HG02798 (cell line): ENCODE data around the gene SAMD4A.
"Not testable (repeated sequence)": the region's sequence is repeated elsewhere in the genome, so short reads cannot be mapped to it uniquely, and the experiment has no call there.

ENCODE experiments used
- ATAC-seq: cut with Tn5 transposase; IDR thresholded peaks from one replicate; pipeline ENCODE4 v1.9.1; 2021; ENCODE audit warnings: mild to moderate bottlenecking; ENCODE audit not compliant: unreplicated experiment, poor library complexity

SAMD4A gene

GRCh38 chr14:54789166-54789565 lies 222.2 kb downstream of the SAMD4A start:
- ATAC-seq, result no peak

GRCh38 chr14:54789781-54790480 lies 223.0 kb downstream of the SAMD4A start:
- ATAC-seq, result no peak

GRCh38 chr14:54791001-54791400 lies 224.1 kb downstream of the SAMD4A start:
- no peak for ATAC-seq

- no peak for ATAC-seq
Observed at GRCh38 chr14:54792288-54792687, 225.4 kb downstream of the SAMD4A start.

GRCh38 chr14:54794159-54794558 lies 227.2 kb downstream of the SAMD4A start:
- no peak for ATAC-seq

- no peak for ATAC-seq
Observed at GRCh38 chr14:54794796-54795195, 227.9 kb downstream of the SAMD4A start.

- ATAC-seq, result no peak
Observed at GRCh38 chr14:54796961-54797360, 230.0 kb downstream of the SAMD4A start.

- no peak for ATAC-seq
Observed at GRCh38 chr14:54797556-54797955, 230.6 kb downstream of the SAMD4A start.

GRCh38 chr14:54797986-54798385 lies 231.1 kb downstream of the SAMD4A start:
- ATAC-seq, result no peak

- no peak for ATAC-seq
Observed at GRCh38 chr14:54798465-54799124, 231.7 kb downstream of the SAMD4A start.

- not testable (repeated sequence) for ATAC-seq
Observed at GRCh38 chr14:54801482-54801881, 234.6 kb downstream of the SAMD4A start.

- ATAC-seq, result no peak
Observed at GRCh38 chr14:54803396-54803795, 236.5 kb downstream of the SAMD4A start.

GRCh38 chr14:54803926-54804537 lies 237.1 kb downstream of the SAMD4A start:
- no peak for ATAC-seq

- no peak for ATAC-seq
Observed at GRCh38 chr14:54804538-54805041, 237.7 kb downstream of the SAMD4A start.

GRCh38 chr14:54805070-54805444 lies 238.1 kb downstream of the SAMD4A start:
- ATAC-seq, result no peak

- ATAC-seq, result no peak
Observed at GRCh38 chr14:54805445-54806322, 238.8 kb downstream of the SAMD4A start.

- ATAC-seq, result no peak
Observed at GRCh38 chr14:54806616-54807015, 239.7 kb downstream of the SAMD4A start.

GRCh38 chr14:54807428-54807827 lies 240.5 kb downstream of the SAMD4A start:
- ATAC-seq, result no peak

GRCh38 chr14:54807881-54808280 lies 241.0 kb downstream of the SAMD4A start:
- ATAC-seq, result no peak

GRCh38 chr14:54808326-54809161 lies 241.6 kb downstream of the SAMD4A start:
- ATAC-seq, result no peak
